Left lung (tissue), 10 donors: Measurements from ENCODE around the gene URI1. TPM values are rescaled to one million over a fixed set of nuclear protein-coding genes. Genes with fewer than 3 reads are reported as not detected.
"Not testable (repeated sequence)": the region's sequence is repeated elsewhere in the genome, so short reads cannot be mapped to it uniquely, and the experiment has no call there.

ENCODE experiments used
- ATAC-seq: fragments of 200-7000 bp; cut with Tn5 transposase; one replicate; pipeline ENCODE4 v1.9.1; 2020; ENCODE audit warnings: moderate library complexity
- DNase-seq, 4 donors: peaks; one replicate each; pipeline ENCODE4 v3.0.0-alpha.2; 2013 to 2020
- H3K27ac ChIP-seq, 2 donors: fragments of 200-600 bp; sonication (generic) in 1 of 2; one replicate each; pipeline versions ENCODE4 v1.5.0 to v1.8.0; 2020 to 2021
- H3K27me3 ChIP-seq, 2 donors: fragments of 200-600 bp; sonication (generic) in 1 of 2; one replicate each; pipeline versions ENCODE4 v1.5.0 to v1.8.0; 2020 to 2021
- H3K36me3 ChIP-seq, 2 donors: fragments of 200-600 bp; sonication (generic) in 1 of 2; one replicate each; pipeline versions ENCODE4 v1.5.0 to v1.8.0; 2020 to 2021
- H3K4me1 ChIP-seq, 2 donors: fragments of 200-600 bp; one replicate each; pipeline ENCODE4 v1.8.0; 2021
- H3K4me3 ChIP-seq, 2 donors: fragments of 200-600 bp; sonication (generic) in 1 of 2; one replicate each; pipeline versions ENCODE4 v1.5.0 to v1.8.0; 2020 to 2021; ENCODE audit warnings: mild to moderate bottlenecking in 1 of 2
- H3K9me3 ChIP-seq, 2 donors: fragments of 200-600 bp; sonication (generic) in 1 of 2; one replicate each; pipeline versions ENCODE4 v1.5.0 to v1.8.0; 2020 to 2021
- intact Hi-C, 2 donors: fragments of 100-400 bp; cut with DNase I; formaldehyde crosslinking; loops; one replicate each; pipeline versions ENCODE4 v1.11.2 to v1.14.2; 2022
- polyA plus RNA-seq, 6 donors: library from polyadenylated mRNA; unstranded; fragments of 120-200 nt; gene quantifications; one replicate each; pipeline ENCODE4 v1.2.1, GENCODE V29; 2013; ENCODE audit not compliant: insufficient read length in 6 of 6
- total RNA-seq, 2 donors: library from RNA; stranded (reverse); fragmentation: NEBNext Ultra II Directional; extraction: Animal tissue kit (Norgen Biotek cat#: 25700); gene quantifications; one replicate each; pipeline ENCODE4 v1.2.1, GENCODE V29; 2021
- TF ChIP-seq, protein P1 (sequence below), 2 donors: fragments of 200-600 bp; sonication (generic) in 1 of 2; IDR thresholded peaks; one replicate each; pipeline versions ENCODE4 v1.5.0 to v1.8.0; 2021; ENCODE audit warnings: antibody characterized with exemption in 2 of 2
- donor health status: DM: no; HTN: yes; CAD: no.
- donor health status: DM: no; HTN: no; CAD: no.

Gene URI1
- total and polyA plus RNA-seq, 8 donors: 36.3 to 104 (median 97.2) TPM

- TF ChIP-seq, protein P1, sequence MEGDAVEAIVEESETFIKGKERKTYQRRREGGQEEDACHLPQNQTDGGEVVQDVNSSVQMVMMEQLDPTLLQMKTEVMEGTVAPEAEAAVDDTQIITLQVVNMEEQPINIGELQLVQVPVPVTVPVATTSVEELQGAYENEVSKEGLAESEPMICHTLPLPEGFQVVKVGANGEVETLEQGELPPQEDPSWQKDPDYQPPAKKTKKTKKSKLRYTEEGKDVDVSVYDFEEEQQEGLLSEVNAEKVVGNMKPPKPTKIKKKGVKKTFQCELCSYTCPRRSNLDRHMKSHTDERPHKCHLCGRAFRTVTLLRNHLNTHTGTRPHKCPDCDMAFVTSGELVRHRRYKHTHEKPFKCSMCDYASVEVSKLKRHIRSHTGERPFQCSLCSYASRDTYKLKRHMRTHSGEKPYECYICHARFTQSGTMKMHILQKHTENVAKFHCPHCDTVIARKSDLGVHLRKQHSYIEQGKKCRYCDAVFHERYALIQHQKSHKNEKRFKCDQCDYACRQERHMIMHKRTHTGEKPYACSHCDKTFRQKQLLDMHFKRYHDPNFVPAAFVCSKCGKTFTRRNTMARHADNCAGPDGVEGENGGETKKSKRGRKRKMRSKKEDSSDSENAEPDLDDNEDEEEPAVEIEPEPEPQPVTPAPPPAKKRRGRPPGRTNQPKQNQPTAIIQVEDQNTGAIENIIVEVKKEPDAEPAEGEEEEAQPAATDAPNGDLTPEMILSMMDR (IDR thresholded peaks at IDR 0.05): no peak
- Histone ChIP-seq H3K27me3 (no peaks in the 10 kb centered on the region), H3K4me3 (no peak overlapping the region), H3K4me1 (no peaks in the 10 kb centered on the region), H3K36me3 (no peaks in the 10 kb centered on the region), H3K27ac (no peak overlapping the region), H3K9me3 (no peaks in the 10 kb centered on the region)
- DNase-seq: no peak
- no peak for ATAC-seq
- intact Hi-C loops: no loop called here
Measured at GRCh38 chr19:29897466-29897865, 44.6 kb upstream of the URI1 start.

DNA sequence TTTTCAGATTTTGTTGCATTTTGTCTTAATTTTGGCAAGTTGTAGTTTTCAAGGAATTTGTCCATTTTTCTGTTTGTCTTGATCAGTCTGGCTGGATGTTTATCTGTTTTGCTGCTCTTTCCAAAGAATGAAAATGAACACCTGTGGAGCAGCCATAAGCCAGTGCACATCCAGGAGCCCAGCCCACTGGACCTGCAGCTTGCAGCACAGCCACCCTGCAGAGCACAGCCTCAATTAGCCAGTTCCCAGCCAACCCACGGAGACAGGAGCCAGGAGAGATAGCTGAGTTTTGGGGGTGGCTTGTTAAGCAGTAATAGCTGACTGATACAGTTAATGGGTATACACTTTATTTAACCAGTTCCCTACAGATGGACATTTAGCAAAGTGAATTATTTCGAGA lies 38.0 kb upstream of the URI1 start:
- no peak for DNase-seq
- no peak for ATAC-seq
- Histone ChIP-seq H3K36me3 (no peaks in the 10 kb centered on the region), H3K4me1 (no peaks in the 10 kb centered on the region), H3K27me3 (no peaks in the 10 kb centered on the region), H3K9me3 (peaks cover 0 to 3% of the 10 kb centered on the region in 2 donors), H3K27ac (no peak overlapping the region), H3K4me3 (no peak overlapping the region)
- intact Hi-C loops: no loop called here
- TF ChIP-seq, protein P1 (IDR thresholded peaks at IDR 0.05): no peak

- Histone ChIP-seq H3K27me3 (no peaks in the 10 kb centered on the region), H3K36me3 (no peaks in the 10 kb centered on the region), H3K4me1 (no peaks in the 10 kb centered on the region), H3K27ac (no peak overlapping the region), H3K9me3 (no peaks in the 10 kb centered on the region), H3K4me3 (no peak overlapping the region)
- intact Hi-C loops: no loop called here
- ATAC-seq (no peak), DNase-seq (no peak)
- TF ChIP-seq, protein P1 (IDR thresholded peaks at IDR 0.05): no peak
Measured at GRCh38 chr19:29908963-29909944, 32.8 kb upstream of the URI1 start.

- H3K36me3 ChIP-seq: no peaks in the 10 kb centered on the region
- no peaks in the 10 kb centered on the region for H3K27me3 ChIP-seq
- no peaks in the 10 kb centered on the region for H3K4me1 ChIP-seq
- DNase-seq (no peak), ATAC-seq (no peak)
- intact Hi-C loops: no loop called here
- H3K4me3 ChIP-seq: no peak overlapping the region
- no peak overlapping the region for H3K27ac ChIP-seq
- TF ChIP-seq, protein P1 (IDR thresholded peaks at IDR 0.05): no peak
- H3K9me3 ChIP-seq: no peaks in the 10 kb centered on the region
Measured at GRCh38 chr19:29914933-29915332, 27.1 kb upstream of the URI1 start.

DNA sequence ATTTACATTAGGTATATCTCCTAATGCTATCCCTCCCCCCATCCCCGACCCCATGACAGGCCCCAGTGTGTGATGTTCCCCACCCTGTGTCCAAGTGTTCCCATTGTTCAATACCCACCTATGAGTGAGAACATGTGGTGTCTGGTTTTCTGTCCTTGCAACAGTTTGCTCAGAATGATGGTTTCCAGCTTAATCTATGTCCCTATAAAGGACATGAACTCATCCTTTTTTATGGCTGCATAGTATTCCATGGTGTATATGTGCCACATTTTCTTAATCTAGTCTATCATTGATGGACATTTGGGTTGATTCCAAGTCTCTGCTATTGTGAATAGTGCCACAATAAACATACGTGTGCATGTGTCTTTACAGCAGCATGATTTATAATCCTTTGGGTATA lies 26.2 kb upstream of the URI1 start:
- DNase-seq, ATAC-seq: not testable (repeated sequence)

More for the DNA sequence above, 26.2 kb upstream of the URI1 start:
- H3K4me1 ChIP-seq, intact Hi-C loops, H3K27me3 ChIP-seq, H3K27ac ChIP-seq, H3K9me3 ChIP-seq, H3K36me3 ChIP-seq, H3K4me3 ChIP-seq: not testable (repeated sequence)
